Keratinocyte (primary cell): ENCODE data around the gene PRKN.

Source experiments
- EZH2 ChIP-seq: IDR thresholded peaks from one replicate; pipeline ENCODE4 v1.6.1; 2012; ENCODE audit warnings: inconsistent platforms, mild to moderate bottlenecking, low read length, moderate library complexity
- TF ChIP-seq, protein P1 (sequence below), 3 experiments: IDR thresholded peaks in 1 of 3; conservative IDR thresholded peaks in 1 of 3; optimal IDR thresholded peaks in 1 of 3; 2 replicates in 2 of 3; 3 replicates in 1 of 3; pipeline versions ENCODE3 to v1.5.1; 2011; ENCODE audit warnings: low read length in 3 of 3, mild to moderate bottlenecking in 3 of 3, moderate library complexity in 2 of 3, control low read depth in 1 of 3, inconsistent platforms in 1 of 3; ENCODE audit not compliant: insufficient read depth in 2 of 3; ENCODE audit errors: extremely low read depth in 1 of 3

DNA sequence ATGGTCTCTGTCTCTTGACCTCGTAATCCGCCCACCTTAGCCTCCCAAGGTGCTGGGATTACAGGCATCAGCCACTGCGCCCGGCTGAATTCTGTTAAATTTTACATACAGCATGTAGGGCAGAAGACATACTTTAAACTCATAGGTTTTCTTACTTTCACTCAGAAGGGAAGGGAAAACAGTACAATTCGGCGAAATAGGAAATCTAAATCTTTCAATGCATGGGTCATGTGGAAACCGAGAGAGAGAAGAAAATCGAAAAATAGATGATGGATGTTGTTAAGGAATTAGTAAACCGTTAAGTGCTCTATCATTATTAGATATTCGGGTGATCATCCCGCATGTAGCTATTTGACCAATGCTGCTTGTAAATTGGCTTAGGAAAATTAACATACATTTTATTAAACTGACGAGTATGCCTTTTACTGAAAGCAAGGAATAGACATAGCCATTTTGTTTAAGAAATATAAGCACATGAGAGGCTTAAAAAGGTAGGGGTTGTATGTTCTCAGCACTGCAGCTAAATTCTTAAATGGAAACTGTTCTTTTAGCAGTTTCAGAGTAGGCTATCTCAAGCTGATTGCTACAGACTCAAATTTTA lies 1289.0 kb downstream of the PRKN start:
- TF ChIP-seq, protein P1, sequence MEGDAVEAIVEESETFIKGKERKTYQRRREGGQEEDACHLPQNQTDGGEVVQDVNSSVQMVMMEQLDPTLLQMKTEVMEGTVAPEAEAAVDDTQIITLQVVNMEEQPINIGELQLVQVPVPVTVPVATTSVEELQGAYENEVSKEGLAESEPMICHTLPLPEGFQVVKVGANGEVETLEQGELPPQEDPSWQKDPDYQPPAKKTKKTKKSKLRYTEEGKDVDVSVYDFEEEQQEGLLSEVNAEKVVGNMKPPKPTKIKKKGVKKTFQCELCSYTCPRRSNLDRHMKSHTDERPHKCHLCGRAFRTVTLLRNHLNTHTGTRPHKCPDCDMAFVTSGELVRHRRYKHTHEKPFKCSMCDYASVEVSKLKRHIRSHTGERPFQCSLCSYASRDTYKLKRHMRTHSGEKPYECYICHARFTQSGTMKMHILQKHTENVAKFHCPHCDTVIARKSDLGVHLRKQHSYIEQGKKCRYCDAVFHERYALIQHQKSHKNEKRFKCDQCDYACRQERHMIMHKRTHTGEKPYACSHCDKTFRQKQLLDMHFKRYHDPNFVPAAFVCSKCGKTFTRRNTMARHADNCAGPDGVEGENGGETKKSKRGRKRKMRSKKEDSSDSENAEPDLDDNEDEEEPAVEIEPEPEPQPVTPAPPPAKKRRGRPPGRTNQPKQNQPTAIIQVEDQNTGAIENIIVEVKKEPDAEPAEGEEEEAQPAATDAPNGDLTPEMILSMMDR (optimal IDR thresholded peaks at IDR 0.05 in 1 of 3, IDR thresholded peaks at IDR 0.05 in 1 of 3, conservative IDR thresholded peaks at IDR 0.05 in 1 of 3; ENCODE audit: extremely low read depth in 1 of 3, insufficient read depth in 2 of 3, low read length in 3 of 3): no peak
- no peak for TF ChIP-seq EZH2
